ENCODE data around the gene SUPT3H.

Gene SUPT3H

GRCh38 chr6:44779130-44779826 lies 598.5 kb downstream of the SUPT3H start:
- H3K9ac ChIP-seq (ENCODE audit: low read length), result no peak overlapping the region
- H3K4me3 ChIP-seq (ENCODE audit: low read length), result no peak overlapping the region
- no peaks in the 10 kb centered on the region for H3K4me1 ChIP-seq (ENCODE audit: control insufficient read depth, insufficient read depth, low read length)
- no peaks in the 10 kb centered on the region for H3K36me3 ChIP-seq (ENCODE audit: control insufficient read depth, insufficient read depth, low read length)
- no peak overlapping the region for H3K27ac ChIP-seq (ENCODE audit: low read depth, low read length)
- no peaks in the 10 kb centered on the region for H3K27me3 ChIP-seq (ENCODE audit: control insufficient read depth, insufficient read depth, low read length)

All from rectal smooth muscle tissue (tissue), 1 donor.